HCT116 (cell line): ENCODE measurements around the gene MAP3K8. TPM values are rescaled to one million over a fixed set of nuclear protein-coding genes. Genes with fewer than 3 reads are reported as not detected.
A peak's percentile ranks its signal among the peaks of the same experiment; 100 is the strongest.

Experiments
- ATAC-seq: fragments of 200-7000 bp; cut with Tn5 transposase; 2 replicates; pipeline ENCODE4 v1.9.1; 2020; ENCODE audit warnings: mild to moderate bottlenecking, moderate library complexity
- BruUV-seq: library from RNA; stranded (reverse); fragments of 400-500 nt; replicated peaks from 2 replicates; lab custom pipeline; 2021; lab: Mats Ljungman, UMichigan
- CTCF ChIA-PET: fragments of 300-600 bp; sonication (Branson Sonifier 250); formaldehyde crosslinking; loops from one replicate; lab custom pipeline; 2021; ENCODE audit warnings: antibody characterized with exemption; lab: Charles Lee
- POLR2A ChIA-PET: fragments of 300-600, 350-600 bp; sonication (Branson Sonifier 250); formaldehyde crosslinking; loops from one replicate; lab custom pipeline; 2021; ENCODE audit warnings: antibody characterized with exemption; lab: Charles Lee
- RAD21 ChIA-PET, 2 experiments: fragments of 300-600 bp; sonication (Branson Sonifier 250); formaldehyde crosslinking; loops; one replicate each; lab custom pipeline; 2023; ENCODE audit warnings: low total read pairs in 2 of 2; ENCODE audit not compliant: uncharacterized antibody in 2 of 2, unreplicated experiment in 2 of 2, low non-redundant PET in 1 of 2; lab: Charles Lee
- DNase-seq: peaks from one replicate; pipeline ENCODE4 v3.0.0-alpha.2; 2010; ENCODE audit warnings: low read depth, low spot score
- H2AFZ ChIP-seq: fragments of 200-600 bp; shearing (Covaris generic), sonication (generic); 2 replicates; pipeline ENCODE4 v1.6.1; 2017; ENCODE audit warnings: low read depth, mixed run types, mixed read lengths, antibody characterized with exemption, low read length; ENCODE audit not compliant: poor library complexity, severe bottlenecking
- H3K27ac ChIP-seq: 2 replicates; pipeline ENCODE4 v1.5.1; 2012; ENCODE audit warnings: low read depth, low read length
- H3K27me3 ChIP-seq: fragments of 200-600 bp; sonication (generic); 2 replicates; pipeline ENCODE4 v1.6.1; 2016; ENCODE audit warnings: mixed run types, low read length, mixed read lengths; ENCODE audit not compliant: insufficient read depth
- H3K36me3 ChIP-seq, 2 experiments: fragments of 200-500 bp in 1 of 2; fragments of 200-600 bp in 1 of 2; sonication (Bioruptor generic) in 1 of 2; sonication (generic) in 1 of 2; 2 replicates each; pipeline versions ENCODE4 v1.5.1 to v1.6.1; 2014 to 2016; ENCODE audit warnings: low read length in 2 of 2, inconsistent platforms in 1 of 2, mixed read lengths in 1 of 2, mixed run types in 1 of 2; ENCODE audit not compliant: insufficient read depth in 2 of 2, control insufficient read depth in 1 of 2
- H3K4me1 ChIP-seq, 2 experiments: fragments of 200-600 bp in 1 of 2; sonication (generic) in 1 of 2; 2 replicates each; pipeline versions ENCODE4 v1.5.1 to v1.6.1; 2012 to 2017; ENCODE audit warnings: low read length in 2 of 2, inconsistent platforms in 1 of 2, mild to moderate bottlenecking in 1 of 2, mixed read lengths in 1 of 2, mixed run types in 1 of 2, moderate library complexity in 1 of 2; ENCODE audit not compliant: insufficient read depth in 2 of 2, control insufficient read depth in 1 of 2
- H3K4me2 ChIP-seq: fragments of 200-600 bp; sonication (generic); 2 replicates; pipeline ENCODE4 v1.6.1; 2017; ENCODE audit warnings: mixed run types, low read length, mixed read lengths
- H3K4me3 ChIP-seq, 2 experiments: fragments of 200-600 bp in 1 of 2; sonication (generic) in 1 of 2; replicated peaks in 1 of 2; 2 replicates each; pipeline ENCODE4 v1.5.1; 2011 to 2016; ENCODE audit warnings: low read length in 2 of 2, control low read depth in 1 of 2, low read depth in 1 of 2, mild to moderate bottlenecking in 1 of 2, mixed read lengths in 1 of 2, mixed run types in 1 of 2
- H3K79me2 ChIP-seq: fragments of 200-600 bp; sonication (generic); 2 replicates; pipeline ENCODE4 v1.6.1; 2017; ENCODE audit warnings: mild to moderate bottlenecking, mixed run types, low read length, moderate library complexity, mixed read lengths; ENCODE audit not compliant: insufficient read depth
- H3K9ac ChIP-seq: fragments of 200-600 bp; sonication (generic); 2 replicates; pipeline ENCODE4 v1.6.1; 2016; ENCODE audit warnings: low read length, mixed read lengths
- H3K9me2 ChIP-seq: fragments of 200-600 bp; sonication (generic), shearing (Covaris generic); 2 replicates; pipeline ENCODE4 v1.6.1; 2017; ENCODE audit warnings: mixed run types, mild to moderate bottlenecking, moderate library complexity; ENCODE audit not compliant: insufficient read depth
- H3K9me3 ChIP-seq, 2 experiments: fragments of 200-500 bp in 1 of 2; fragments of 200-600 bp in 1 of 2; sonication (Bioruptor generic) in 1 of 2; sonication (generic) in 1 of 2; 2 replicates each; pipeline ENCODE4 v1.6.1; 2014 to 2017; ENCODE audit warnings: low read length in 2 of 2, mixed read lengths in 2 of 2, inconsistent platforms in 1 of 2, low read depth in 1 of 2, mild to moderate bottlenecking in 1 of 2, mixed run types in 1 of 2, moderate library complexity in 1 of 2; ENCODE audit not compliant: control insufficient read depth in 1 of 2, insufficient read depth in 1 of 2
- H4K20me1 ChIP-seq: fragments of 200-600 bp; sonication (generic), shearing (Covaris generic); 2 replicates; pipeline ENCODE4 v1.6.1; 2017; ENCODE audit warnings: mixed run types, mild to moderate bottlenecking, moderate library complexity; ENCODE audit not compliant: insufficient read depth
- CBX3 ChIP-seq: IDR thresholded peaks from 2 replicates; pipeline ENCODE4 v1.6.1; 2012; ENCODE audit warnings: low read depth
- EGR1 ChIP-seq: IDR thresholded peaks from 2 replicates; pipeline ENCODE4 v1.6.1; 2012; ENCODE audit warnings: low read depth
- intact Hi-C: fragments of 100-400 bp; cut with micrococcal nuclease; formaldehyde crosslinking; loops from 2 replicates; pipeline ENCODE4 v1.10.0; 2022
- total RNA-seq: library from RNA; stranded (reverse); gene quantifications from one replicate; pipeline ENCODE4 v1.2.1, GENCODE V29; 2021; ENCODE audit not compliant: unreplicated experiment
- TF ChIP-seq, protein P1 (sequence below), 3 experiments: fragments of 200-600 bp in 1 of 3; sonication (generic) in 1 of 3; IDR thresholded peaks in 2 of 3; conservative IDR thresholded peaks in 1 of 3; 2 replicates each; pipeline ENCODE4 v1.5.1; 2012 to 2017; ENCODE audit warnings: low read depth in 2 of 3, low read length in 2 of 3, antibody characterized with exemption in 1 of 3, borderline replicate concordance in 1 of 3, control low read depth in 1 of 3, mild to moderate bottlenecking in 1 of 3, mixed read lengths in 1 of 3, mixed run types in 1 of 3, moderate library complexity in 1 of 3; ENCODE audit not compliant: insufficient read depth in 1 of 3
- TF ChIP-seq, protein P2 (sequence below): IDR thresholded peaks from 2 replicates; pipeline ENCODE4 v1.6.1; 2012
- TF ChIP-seq, protein P3 (sequence below): IDR thresholded peaks from 2 replicates; pipeline ENCODE4 v1.6.1; 2011; ENCODE audit warnings: mild to moderate bottlenecking, low read length, moderate library complexity; ENCODE audit not compliant: insufficient replicate concordance; ENCODE audit errors: extremely low read depth

MAP3K8 gene
- total RNA-seq, 1 experiment from 2014 or later, result 4.5 TPM

DNA sequence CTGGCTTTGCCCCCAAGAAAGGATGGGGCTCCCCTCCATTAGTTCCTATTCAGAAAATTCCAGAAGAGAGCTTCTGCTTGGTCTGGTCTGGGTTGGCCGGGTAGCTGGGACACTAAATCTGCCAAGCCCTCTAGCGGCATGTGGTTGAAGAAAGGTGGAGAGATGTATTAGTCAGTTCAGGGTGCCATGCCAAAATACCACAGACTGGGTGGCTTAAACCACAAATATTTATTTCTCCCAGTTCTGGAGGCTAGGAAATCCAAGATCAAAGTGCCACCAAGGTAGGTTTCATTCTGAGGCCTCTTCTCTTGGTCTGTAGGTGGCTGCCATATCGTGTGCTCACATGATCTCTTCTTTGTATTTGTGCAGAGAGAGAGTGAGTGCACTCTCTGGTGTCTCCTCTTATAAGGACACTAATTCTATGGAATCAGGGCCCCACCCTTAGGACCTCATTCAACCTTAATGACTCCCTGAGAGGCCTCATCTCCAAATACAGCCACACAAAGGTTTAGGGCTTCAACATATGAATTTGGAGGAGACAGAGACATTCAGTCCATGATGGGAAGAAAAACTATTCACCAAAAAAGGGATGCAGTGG is 46.2 kb upstream of the MAP3K8 start (continued):
- TF ChIP-seq, protein P1, sequence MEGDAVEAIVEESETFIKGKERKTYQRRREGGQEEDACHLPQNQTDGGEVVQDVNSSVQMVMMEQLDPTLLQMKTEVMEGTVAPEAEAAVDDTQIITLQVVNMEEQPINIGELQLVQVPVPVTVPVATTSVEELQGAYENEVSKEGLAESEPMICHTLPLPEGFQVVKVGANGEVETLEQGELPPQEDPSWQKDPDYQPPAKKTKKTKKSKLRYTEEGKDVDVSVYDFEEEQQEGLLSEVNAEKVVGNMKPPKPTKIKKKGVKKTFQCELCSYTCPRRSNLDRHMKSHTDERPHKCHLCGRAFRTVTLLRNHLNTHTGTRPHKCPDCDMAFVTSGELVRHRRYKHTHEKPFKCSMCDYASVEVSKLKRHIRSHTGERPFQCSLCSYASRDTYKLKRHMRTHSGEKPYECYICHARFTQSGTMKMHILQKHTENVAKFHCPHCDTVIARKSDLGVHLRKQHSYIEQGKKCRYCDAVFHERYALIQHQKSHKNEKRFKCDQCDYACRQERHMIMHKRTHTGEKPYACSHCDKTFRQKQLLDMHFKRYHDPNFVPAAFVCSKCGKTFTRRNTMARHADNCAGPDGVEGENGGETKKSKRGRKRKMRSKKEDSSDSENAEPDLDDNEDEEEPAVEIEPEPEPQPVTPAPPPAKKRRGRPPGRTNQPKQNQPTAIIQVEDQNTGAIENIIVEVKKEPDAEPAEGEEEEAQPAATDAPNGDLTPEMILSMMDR (IDR thresholded peaks at IDR 0.05 in 2 of 3, conservative IDR thresholded peaks at IDR 0.05 in 1 of 3; ENCODE audit: borderline replicate concordance in 1 of 3, insufficient read depth in 1 of 3, low read depth in 2 of 3, low read length in 2 of 3), result peak; percentile 21 to 50 (median 33); a peak in 4 of 6 replicates
- peak; percentile 70; the same call in 1 of the 2 replicates for TF ChIP-seq CBX3

DNA sequence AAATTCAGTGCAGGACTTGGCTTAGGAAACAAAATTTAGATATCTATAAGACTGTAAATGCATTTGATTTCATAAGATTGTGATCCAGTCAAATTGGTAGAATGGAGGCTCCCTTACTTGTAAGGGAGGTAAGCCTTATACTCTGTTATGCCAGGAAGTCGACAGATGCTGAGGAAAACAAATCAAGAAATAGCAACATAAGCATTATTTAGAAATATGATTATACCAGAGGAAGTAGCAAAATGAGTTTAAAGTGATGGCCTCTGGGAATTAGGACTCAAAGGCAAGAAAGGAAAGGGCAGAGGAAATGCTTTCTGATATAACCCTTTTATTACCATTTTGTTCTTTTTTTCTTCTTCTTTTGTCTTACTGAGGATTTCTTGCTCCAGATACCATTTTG is 44.4 kb upstream of the MAP3K8 start:
- H3K27me3 ChIP-seq, result no peaks in the 10 kb centered on the region
- H3K4me3 ChIP-seq, result no peak overlapping the region
- no peak overlapping the region for H3K9ac ChIP-seq
- ChIA-PET RAD21 (no interaction called here), CTCF (interaction anchor here (1.1 kb wide), 1 partner anchor 202 kb away, joined by 3 read pairs; no protein-coding TSS in a partner anchor), POLR2A (no interaction called here)
- DNase-seq, result no peak
- no TSS peak for BruUV-seq
- no peak overlapping the region for H2AFZ ChIP-seq
- H3K4me2 ChIP-seq, result no peak overlapping the region
- H3K9me3 ChIP-seq, result peaks cover 0 to 9% of the 10 kb centered on the region in 2 experiments; a peak in 1 of 4 replicates
- H3K9me2 ChIP-seq, result no peaks in the 10 kb centered on the region
- TF ChIP-seq, protein P2, sequence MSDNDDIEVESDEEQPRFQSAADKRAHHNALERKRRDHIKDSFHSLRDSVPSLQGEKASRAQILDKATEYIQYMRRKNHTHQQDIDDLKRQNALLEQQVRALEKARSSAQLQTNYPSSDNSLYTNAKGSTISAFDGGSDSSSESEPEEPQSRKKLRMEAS, result no peak
- TF ChIP-seq, protein P3, sequence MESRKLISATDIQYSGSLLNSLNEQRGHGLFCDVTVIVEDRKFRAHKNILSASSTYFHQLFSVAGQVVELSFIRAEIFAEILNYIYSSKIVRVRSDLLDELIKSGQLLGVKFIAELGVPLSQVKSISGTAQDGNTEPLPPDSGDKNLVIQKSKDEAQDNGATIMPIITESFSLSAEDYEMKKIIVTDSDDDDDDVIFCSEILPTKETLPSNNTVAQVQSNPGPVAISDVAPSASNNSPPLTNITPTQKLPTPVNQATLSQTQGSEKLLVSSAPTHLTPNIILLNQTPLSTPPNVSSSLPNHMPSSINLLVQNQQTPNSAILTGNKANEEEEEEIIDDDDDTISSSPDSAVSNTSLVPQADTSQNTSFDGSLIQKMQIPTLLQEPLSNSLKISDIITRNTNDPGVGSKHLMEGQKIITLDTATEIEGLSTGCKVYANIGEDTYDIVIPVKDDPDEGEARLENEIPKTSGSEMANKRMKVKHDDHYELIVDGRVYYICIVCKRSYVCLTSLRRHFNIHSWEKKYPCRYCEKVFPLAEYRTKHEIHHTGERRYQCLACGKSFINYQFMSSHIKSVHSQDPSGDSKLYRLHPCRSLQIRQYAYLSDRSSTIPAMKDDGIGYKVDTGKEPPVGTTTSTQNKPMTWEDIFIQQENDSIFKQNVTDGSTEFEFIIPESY, result no peak
- no peak for TF ChIP-seq EGR1
- TF ChIP-seq, all 23 proteins: peak for 0
- Histone ChIP-seq H3K27ac (no peak overlapping the region), H3K36me3 (no peaks in the 10 kb centered on the region), H3K79me2 (no peaks in the 10 kb centered on the region), H3K4me1 (peaks cover 17 to 37% of the 10 kb centered on the region in 2 experiments), H4K20me1 (no peaks in the 10 kb centered on the region)
- no peak for ATAC-seq
- intact Hi-C loops, result no loop called here
